Neural progenitor cell (in vitro differentiated cells): ENCODE measurements around the gene P2RX1.

ENCODE experiments used
- EZH2 ChIP-seq: fragments of 200-600 bp; sonication (generic); IDR thresholded peaks from 2 replicates; pipeline ENCODE4 v1.6.1; 2017; ENCODE audit warnings: antibody characterized with exemption, mild to moderate bottlenecking, moderate library complexity
- TF ChIP-seq, protein P1 (sequence below): fragments of 200-600 bp; sonication (generic); IDR thresholded peaks from 2 replicates; pipeline ENCODE4 v1.5.1; 2017; ENCODE audit warnings: antibody characterized with exemption, mild to moderate bottlenecking

- TF ChIP-seq, protein P1, sequence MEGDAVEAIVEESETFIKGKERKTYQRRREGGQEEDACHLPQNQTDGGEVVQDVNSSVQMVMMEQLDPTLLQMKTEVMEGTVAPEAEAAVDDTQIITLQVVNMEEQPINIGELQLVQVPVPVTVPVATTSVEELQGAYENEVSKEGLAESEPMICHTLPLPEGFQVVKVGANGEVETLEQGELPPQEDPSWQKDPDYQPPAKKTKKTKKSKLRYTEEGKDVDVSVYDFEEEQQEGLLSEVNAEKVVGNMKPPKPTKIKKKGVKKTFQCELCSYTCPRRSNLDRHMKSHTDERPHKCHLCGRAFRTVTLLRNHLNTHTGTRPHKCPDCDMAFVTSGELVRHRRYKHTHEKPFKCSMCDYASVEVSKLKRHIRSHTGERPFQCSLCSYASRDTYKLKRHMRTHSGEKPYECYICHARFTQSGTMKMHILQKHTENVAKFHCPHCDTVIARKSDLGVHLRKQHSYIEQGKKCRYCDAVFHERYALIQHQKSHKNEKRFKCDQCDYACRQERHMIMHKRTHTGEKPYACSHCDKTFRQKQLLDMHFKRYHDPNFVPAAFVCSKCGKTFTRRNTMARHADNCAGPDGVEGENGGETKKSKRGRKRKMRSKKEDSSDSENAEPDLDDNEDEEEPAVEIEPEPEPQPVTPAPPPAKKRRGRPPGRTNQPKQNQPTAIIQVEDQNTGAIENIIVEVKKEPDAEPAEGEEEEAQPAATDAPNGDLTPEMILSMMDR: no peak
- TF ChIP-seq EZH2: no peak
These were observed 27.7 kb downstream of the P2RX1 start for GRCh38 chr17:3888343-3889171.
